HepG2 (cell line): ENCODE results near the gene RAI14. TPM values are rescaled to one million over a fixed set of nuclear protein-coding genes. Genes with fewer than 3 reads are reported as not detected.

Source experiments
- ATAC-seq: fragments of 200-7000 bp; cut with Tn5 transposase; 3 replicates; pipeline ENCODE4 v1.9.1; 2020; ENCODE audit warnings: mild to moderate bottlenecking, moderate library complexity
- BruUV-seq: library from RNA; stranded (reverse); fragments of 400-500 nt; replicated peaks from 2 replicates; lab custom pipeline; 2021; lab: Mats Ljungman, UMichigan
- CTCF ChIA-PET: fragments of 300-600 bp; formaldehyde crosslinking; extraction: SDS; loops from one replicate; lab custom pipeline; 2021; ENCODE audit warnings: low total read pairs, inconsistent platforms, low intra/inter-chr PET ratio; lab: Yijun Ruan, JAX
- POLR2A ChIA-PET: fragments of 350-600 bp; sonication (Branson Sonifier 250); formaldehyde crosslinking; loops from one replicate; lab custom pipeline; 2020; ENCODE audit warnings: antibody characterized with exemption, inconsistent platforms; lab: Yijun Ruan, JAX
- DNase-seq: peaks from one replicate; pipeline ENCODE4 v3.0.0-alpha.2; 2015; ENCODE audit warnings: low spot score
- FAIRE-seq: peaks from 3 replicates; lab custom pipeline; 2011; peaks lifted over from hg19 to GRCh38; lab: Jason Lieb, UNC
- H2AFZ ChIP-seq: one replicate; pipeline ENCODE4 v1.6.1; 2011; ENCODE audit warnings: low read length, inconsistent platforms
- H3K27ac ChIP-seq: fragments of 300-600 bp; 3 replicates; pipeline ENCODE4 v1.8.0; 2011; ENCODE audit warnings: mixed run types, mild to moderate bottlenecking, mixed read lengths, low read length, inconsistent platforms; ENCODE audit not compliant: insufficient read depth; ENCODE audit errors: extremely low read length
- H3K27me3 ChIP-seq, 2 experiments: fragments of 200-600 bp in 1 of 2; 2 replicates in 1 of 2; 3 replicates in 1 of 2; pipeline versions ENCODE4 v1.6.0 to v1.8.0; 2011; ENCODE audit warnings: low read length in 2 of 2, mild to moderate bottlenecking in 2 of 2, moderate library complexity in 2 of 2, inconsistent platforms in 1 of 2; ENCODE audit not compliant: insufficient read depth in 2 of 2, control insufficient read depth in 1 of 2
- H3K36me3 ChIP-seq, 2 experiments: fragments of 200-600 bp in 1 of 2; replicated peaks in 1 of 2; 2 replicates in 1 of 2; 3 replicates in 1 of 2; pipeline versions ENCODE4 v1.5.1 to v1.8.0; 2011; ENCODE audit warnings: low read length in 2 of 2, inconsistent platforms in 1 of 2; ENCODE audit not compliant: insufficient read depth in 2 of 2, control insufficient read depth in 1 of 2
- H3K4me1 ChIP-seq: 2 replicates; pipeline ENCODE4 v1.5.1; 2012; ENCODE audit warnings: low read length, inconsistent platforms; ENCODE audit not compliant: insufficient read depth
- H3K4me2 ChIP-seq: 2 replicates; pipeline ENCODE4 v1.6.0; 2011; ENCODE audit warnings: low read depth, low read length, inconsistent platforms
- H3K4me3 ChIP-seq, 3 experiments: fragments of 200-600 bp in 1 of 3; sonication (generic), shearing (Covaris generic) in 1 of 3; replicated peaks in 1 of 3; 2 replicates each; pipeline ENCODE4 v1.5.1; 2011 to 2016; ENCODE audit warnings: low read length in 3 of 3, inconsistent platforms in 2 of 3, low read depth in 2 of 3, mild to moderate bottlenecking in 2 of 3, control low read depth in 1 of 3, mixed read lengths in 1 of 3; ENCODE audit not compliant: insufficient read depth in 1 of 3
- H3K79me2 ChIP-seq: one replicate; pipeline ENCODE4 v1.6.1; 2011; ENCODE audit warnings: low read length, inconsistent platforms; ENCODE audit not compliant: insufficient read depth
- H3K9ac ChIP-seq: 2 replicates; pipeline ENCODE4 v1.6.0; 2011; ENCODE audit warnings: mild to moderate bottlenecking, low read depth, low read length, inconsistent platforms; ENCODE audit not compliant: insufficient read depth
- H3K9me3 ChIP-seq: 2 replicates; pipeline ENCODE4 v1.5.1; 2012; ENCODE audit warnings: mild to moderate bottlenecking, low read length
- H4K20me1 ChIP-seq: 2 replicates; pipeline ENCODE4 v1.6.0; 2011; ENCODE audit warnings: inconsistent platforms, mild to moderate bottlenecking, low read length, moderate library complexity; ENCODE audit not compliant: insufficient read depth
- CHD4 ChIP-seq: fragments of 200-600 bp; sonication (generic); IDR thresholded peaks from 2 replicates; pipeline ENCODE4 v1.7.0; 2017; ENCODE audit warnings: mild to moderate bottlenecking, low read length, borderline replicate concordance
- MAFF ChIP-seq: IDR thresholded peaks from 2 replicates; pipeline ENCODE4 v1.6.1; 2011; ENCODE audit warnings: low read depth, low read length, improper control_type of control experiment
- MYNN ChIP-seq: sonication (generic); formaldehyde crosslinking; IDR thresholded peaks from 2 replicates; pipeline ENCODE4 v1.4.0; 2020; ENCODE audit warnings: mild to moderate bottlenecking, low read depth, missing genetic modification reagents
- PLRG1 ChIP-seq: fragments of 450-650 bp; conservative IDR thresholded peaks from 2 replicates; pipeline ENCODE4 v1.6.1; 2016
- PRMT3 ChIP-seq: sonication (generic); formaldehyde crosslinking; IDR thresholded peaks from 2 replicates; pipeline ENCODE4 v1.8.1; 2022; ENCODE audit warnings: low read depth, mild to moderate bottlenecking, moderate library complexity, missing genetic modification reagents, borderline replicate concordance
- ZBTB20 ChIP-seq: sonication (generic); formaldehyde crosslinking; IDR thresholded peaks from 2 replicates; pipeline ENCODE4 v1.8.1; 2023; ENCODE audit warnings: missing genetic modification reagents, low read depth, mild to moderate bottlenecking, borderline replicate concordance
- ZFP1 ChIP-seq: IDR thresholded peaks from 2 replicates; pipeline ENCODE4 v1.6.1; 2016
- ZNF317 ChIP-seq: sonication (generic); formaldehyde crosslinking; IDR thresholded peaks from 2 replicates; pipeline ENCODE4 v1.5.0; 2020; ENCODE audit warnings: mild to moderate bottlenecking, missing genetic modification reagents
- ZNF549 ChIP-seq: sonication (generic); formaldehyde crosslinking; IDR thresholded peaks from 2 replicates; pipeline ENCODE4 v1.5.0; 2020; ENCODE audit warnings: missing genetic modification reagents
- ZNF550 ChIP-seq: sonication (generic); formaldehyde crosslinking; IDR thresholded peaks from 2 replicates; pipeline ENCODE4 v1.4.0; 2020; ENCODE audit warnings: mild to moderate bottlenecking, missing genetic modification reagents, borderline replicate concordance
- ZNF644 ChIP-seq: IDR thresholded peaks from 2 replicates; pipeline ENCODE4 v1.6.1; 2016; ENCODE audit warnings: low read depth
- ZNF775 ChIP-seq: sonication (generic); formaldehyde crosslinking; IDR thresholded peaks from 2 replicates; pipeline ENCODE4 v1.4.0; 2020; ENCODE audit warnings: missing genetic modification reagents, mild to moderate bottlenecking, moderate library complexity, borderline replicate concordance
- WGBS: methylation state at CpG from one replicate; pipeline ENCODE4 v1.1.6; 2017; ENCODE audit warnings: low lambda C conversion rate; 5-methylcytosine and 5-hydroxymethylcytosine counted together
- in situ Hi-C: cut with HindIII; loops from 2 replicates; pipeline ENCODE4 v1.10.0; 2017; ENCODE audit warnings: low pct_unique_long_range_greater_than_20kb; ENCODE audit not compliant: extremely low pct_ligation_motif_present
- intact Hi-C: fragments of 100-400 bp; cut with micrococcal nuclease; formaldehyde crosslinking; loops from one replicate; pipeline ENCODE4 v1.10.0; 2022; ENCODE audit not compliant: unreplicated experiment
- polyA plus RNA-seq, 8 experiments: library from polyadenylated mRNA; depleted of rRNA in 3 of 8; stranded (reverse) in 7 of 8; unstranded in 1 of 8; fragments of >200 nt; fragmentation: Illumina TruSeq in 4 of 8; extraction: Trizol in 4 of 8; gene quantifications; 2 replicates each; pipeline versions ENCODE4 v1.2.1 to v1.2.3, GENCODE V29; 2011 to 2016; ENCODE audit warnings: low read depth in 4 of 8, missing spikeins in 1 of 8, mixed read lengths in 1 of 8; ENCODE audit not compliant: insufficient read depth in 1 of 8
- total RNA-seq, 5 experiments: library from RNA; depleted of rRNA; stranded (reverse); fragments of >200 nt; fragmentation: Illumina TruSeq; extraction: Trizol; gene quantifications; 2 replicates each; pipeline ENCODE4 v1.2.3, GENCODE V29; 2016; ENCODE audit warnings: low read depth in 1 of 5
- TF ChIP-seq, protein P1 (sequence below): sonication (generic); formaldehyde crosslinking; IDR thresholded peaks from 2 replicates; pipeline ENCODE4 v1.8.1; 2023; ENCODE audit warnings: mild to moderate bottlenecking, missing genetic modification reagents
- TF ChIP-seq, protein P2 (sequence below): sonication (generic); formaldehyde crosslinking; IDR thresholded peaks from 2 replicates; pipeline ENCODE4 v1.9.0; 2022; ENCODE audit warnings: low read depth, missing genetic modification reagents

RAI14 gene
- total and polyA plus RNA-seq, 2 of the 13 experiments (the other 11 are each of a cell fraction or from before 2014, with no cell fraction given) = 12.6 to 18.2 TPM

DNA sequence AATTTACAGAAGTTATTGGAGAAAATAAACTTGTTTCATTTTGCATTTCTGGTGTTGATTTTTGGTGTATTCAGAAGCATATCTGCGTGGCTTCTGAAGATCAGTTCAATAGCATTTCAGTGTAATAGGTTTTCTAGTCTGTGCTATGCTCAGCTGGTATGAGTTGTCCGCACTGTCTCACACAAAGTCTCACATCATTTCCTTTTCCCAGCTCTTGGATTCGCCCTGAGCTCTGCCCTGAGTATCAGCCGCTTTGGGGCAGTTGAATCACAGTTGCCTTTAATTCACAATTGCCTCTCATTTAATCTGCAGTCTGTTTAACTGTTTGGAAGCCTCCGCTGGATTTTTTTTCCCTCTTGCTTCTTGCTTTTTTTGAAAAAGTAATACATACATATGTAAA, 176.4 kb downstream of the RAI14 start:
- intact Hi-C loops = loop anchor here (10.0 kb wide), 1 partner anchor 78 kb away; no protein-coding TSS in a partner anchor

DNA sequence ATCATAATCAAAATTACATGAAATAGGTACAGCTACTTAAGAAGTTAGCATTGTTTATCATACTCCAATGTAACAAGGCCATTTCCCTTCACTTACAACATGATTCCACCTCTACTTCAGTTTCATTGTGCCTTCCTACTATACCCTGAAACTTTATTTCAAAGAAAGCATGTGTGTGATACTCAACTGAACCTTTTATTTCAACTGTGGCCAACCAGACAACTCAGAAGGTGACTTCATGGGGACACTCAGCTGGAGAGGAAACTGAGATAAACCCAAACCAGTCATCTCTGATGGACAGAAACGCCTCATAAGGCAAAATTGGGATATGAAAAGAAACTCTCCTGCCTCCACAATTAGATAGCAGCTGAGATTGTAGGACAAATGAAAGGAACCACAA, 177.0 kb downstream of the RAI14 start:
- 100% methylated on average over 1 of the region's 1 CpG for WGBS
- H3K9ac ChIP-seq = no peak overlapping the region
- in situ Hi-C loops (no loop called here), intact Hi-C loops (loop anchor here (10.0 kb wide), 1 partner anchor 78 kb away; no protein-coding TSS in a partner anchor)
- FAIRE-seq (no peak), ATAC-seq (no peak), DNase-seq (no peak)
- no peak overlapping the region for H3K27ac ChIP-seq
- ChIA-PET POLR2A (no interaction called here), CTCF (no interaction called here)
- H3K4me1 ChIP-seq = peaks cover 5% of the 10 kb centered on the region
- H3K36me3 ChIP-seq = peaks cover 2 to 3% of the 10 kb centered on the region in 2 experiments; a peak in 2 of 5 replicates
- H3K27me3 ChIP-seq = no peaks in the 10 kb centered on the region
- H3K79me2 ChIP-seq = no peaks in the 10 kb centered on the region
- H3K4me3 ChIP-seq = no peak overlapping the region
- H4K20me1 ChIP-seq = no peaks in the 10 kb centered on the region
- H3K4me2 ChIP-seq = no peak overlapping the region
- BruUV-seq = no TSS peak
- H3K9me3 ChIP-seq = no peaks in the 10 kb centered on the region
- no peak overlapping the region for H2AFZ ChIP-seq
- TF ChIP-seq ZNF550 (CRISPR knock-in tag) (no peak), ZNF549 (CRISPR knock-in tag) (no peak), ZNF644 (no peak), PLRG1 (no peak), MYNN (CRISPR knock-in tag) (no peak), ZFP1 (no peak), MAFF (no peak), ZBTB20 (no peak), CHD4 (no peak), PRMT3 (CRISPR knock-in tag) (no peak), ZNF317 (no peak), ZNF775 (CRISPR knock-in tag) (no peak)
- TF ChIP-seq, protein P1, sequence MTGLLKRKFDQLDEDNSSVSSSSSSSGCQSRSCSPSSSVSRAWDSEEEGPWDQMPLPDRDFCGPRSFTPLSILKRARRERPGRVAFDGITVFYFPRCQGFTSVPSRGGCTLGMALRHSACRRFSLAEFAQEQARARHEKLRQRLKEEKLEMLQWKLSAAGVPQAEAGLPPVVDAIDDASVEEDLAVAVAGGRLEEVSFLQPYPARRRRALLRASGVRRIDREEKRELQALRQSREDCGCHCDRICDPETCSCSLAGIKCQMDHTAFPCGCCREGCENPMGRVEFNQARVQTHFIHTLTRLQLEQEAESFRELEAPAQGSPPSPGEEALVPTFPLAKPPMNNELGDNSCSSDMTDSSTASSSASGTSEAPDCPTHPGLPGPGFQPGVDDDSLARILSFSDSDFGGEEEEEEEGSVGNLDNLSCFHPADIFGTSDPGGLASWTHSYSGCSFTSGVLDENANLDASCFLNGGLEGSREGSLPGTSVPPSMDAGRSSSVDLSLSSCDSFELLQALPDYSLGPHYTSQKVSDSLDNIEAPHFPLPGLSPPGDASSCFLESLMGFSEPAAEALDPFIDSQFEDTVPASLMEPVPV (CRISPR knock-in tag) = no peak

More for the DNA sequence above, 176.4 kb downstream of the RAI14 start:
- TF ChIP-seq, protein P2, sequence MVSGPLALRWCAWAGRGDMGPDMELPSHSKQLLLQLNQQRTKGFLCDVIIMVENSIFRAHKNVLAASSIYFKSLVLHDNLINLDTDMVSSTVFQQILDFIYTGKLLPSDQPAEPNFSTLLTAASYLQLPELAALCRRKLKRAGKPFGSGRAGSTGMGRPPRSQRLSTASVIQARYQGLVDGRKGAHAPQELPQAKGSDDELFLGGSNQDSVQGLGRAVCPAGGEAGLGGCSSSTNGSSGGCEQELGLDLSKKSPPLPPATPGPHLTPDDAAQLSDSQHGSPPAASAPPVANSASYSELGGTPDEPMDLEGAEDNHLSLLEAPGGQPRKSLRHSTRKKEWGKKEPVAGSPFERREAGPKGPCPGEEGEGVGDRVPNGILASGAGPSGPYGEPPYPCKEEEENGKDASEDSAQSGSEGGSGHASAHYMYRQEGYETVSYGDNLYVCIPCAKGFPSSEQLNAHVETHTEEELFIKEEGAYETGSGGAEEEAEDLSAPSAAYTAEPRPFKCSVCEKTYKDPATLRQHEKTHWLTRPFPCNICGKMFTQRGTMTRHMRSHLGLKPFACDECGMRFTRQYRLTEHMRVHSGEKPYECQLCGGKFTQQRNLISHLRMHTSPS (CRISPR knock-in tag) = no peak
- Histone ChIP-seq H3K36me3 (peaks cover 3 to 6% of the 10 kb centered on the region in 2 experiments; a peak in 2 of 5 replicates), H3K27ac (no peak overlapping the region), H3K4me1 (no peaks in the 10 kb centered on the region), H3K27me3 (no peaks in the 10 kb centered on the region), H3K9ac (no peak overlapping the region), H2AFZ (no peak overlapping the region), H4K20me1 (no peaks in the 10 kb centered on the region), H3K9me3 (no peaks in the 10 kb centered on the region), H3K4me3 (no peak overlapping the region), H3K4me2 (no peak overlapping the region), H3K79me2 (no peaks in the 10 kb centered on the region)
- FAIRE-seq (no peak), DNase-seq (no peak), ATAC-seq (no peak)
- POLR2A ChIA-PET = no interaction called here
- BruUV-seq = no TSS peak
- in situ Hi-C loops = no loop called here
- 96% methylated on average over 5 of the region's 5 CpGs for WGBS
- CTCF ChIA-PET = no interaction called here
